NCI-H2171 treated with DMSO at 0.1 percent for 48 hours (cell line): ENCODE results near the gene PPARGC1A.

ENCODE experiments used
- DNase-seq: peaks from one replicate; lab custom pipeline; 2025; lab: John Stamatoyannopoulos, UW

The PPARGC1A gene, protein sequence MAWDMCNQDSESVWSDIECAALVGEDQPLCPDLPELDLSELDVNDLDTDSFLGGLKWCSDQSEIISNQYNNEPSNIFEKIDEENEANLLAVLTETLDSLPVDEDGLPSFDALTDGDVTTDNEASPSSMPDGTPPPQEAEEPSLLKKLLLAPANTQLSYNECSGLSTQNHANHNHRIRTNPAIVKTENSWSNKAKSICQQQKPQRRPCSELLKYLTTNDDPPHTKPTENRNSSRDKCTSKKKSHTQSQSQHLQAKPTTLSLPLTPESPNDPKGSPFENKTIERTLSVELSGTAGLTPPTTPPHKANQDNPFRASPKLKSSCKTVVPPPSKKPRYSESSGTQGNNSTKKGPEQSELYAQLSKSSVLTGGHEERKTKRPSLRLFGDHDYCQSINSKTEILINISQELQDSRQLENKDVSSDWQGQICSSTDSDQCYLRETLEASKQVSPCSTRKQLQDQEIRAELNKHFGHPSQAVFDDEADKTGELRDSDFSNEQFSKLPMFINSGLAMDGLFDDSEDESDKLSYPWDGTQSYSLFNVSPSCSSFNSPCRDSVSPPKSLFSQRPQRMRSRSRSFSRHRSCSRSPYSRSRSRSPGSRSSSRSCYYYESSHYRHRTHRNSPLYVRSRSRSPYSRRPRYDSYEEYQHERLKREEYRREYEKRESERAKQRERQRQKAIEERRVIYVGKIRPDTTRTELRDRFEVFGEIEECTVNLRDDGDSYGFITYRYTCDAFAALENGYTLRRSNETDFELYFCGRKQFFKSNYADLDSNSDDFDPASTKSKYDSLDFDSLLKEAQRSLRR

DNA sequence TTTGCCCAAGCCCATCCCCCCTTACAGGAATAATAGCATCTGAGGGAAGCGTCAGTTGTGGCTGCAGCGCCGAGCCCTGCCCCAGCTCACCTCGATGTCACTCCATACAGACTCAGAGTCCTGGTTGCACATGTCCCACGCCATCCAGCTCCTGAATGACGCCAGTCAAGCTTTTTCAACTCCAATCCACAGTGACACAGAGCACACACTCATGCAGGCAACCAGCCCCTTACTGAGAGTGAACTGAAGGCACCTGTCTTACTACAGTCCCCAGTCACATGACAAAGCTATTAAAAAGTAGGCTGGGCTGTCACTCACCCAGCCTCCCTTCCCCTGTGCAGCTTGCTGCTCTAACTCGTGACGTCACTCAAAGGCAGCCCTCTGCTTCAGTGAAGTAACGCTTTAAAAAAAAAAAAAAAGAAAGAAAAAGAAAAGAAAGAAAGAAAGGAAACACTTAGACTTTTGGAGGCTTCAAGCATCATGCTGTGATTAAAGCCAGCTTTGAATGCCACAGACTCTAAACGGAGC, at the start of gene PPARGC1A:
PPARGC1A (minus strand) TSS at position 234 of the 528 bp plus-strand sequence; CDS start at position 144, 90 bp downstream.
- peak; percentile 0 for DNase-seq

DNA sequence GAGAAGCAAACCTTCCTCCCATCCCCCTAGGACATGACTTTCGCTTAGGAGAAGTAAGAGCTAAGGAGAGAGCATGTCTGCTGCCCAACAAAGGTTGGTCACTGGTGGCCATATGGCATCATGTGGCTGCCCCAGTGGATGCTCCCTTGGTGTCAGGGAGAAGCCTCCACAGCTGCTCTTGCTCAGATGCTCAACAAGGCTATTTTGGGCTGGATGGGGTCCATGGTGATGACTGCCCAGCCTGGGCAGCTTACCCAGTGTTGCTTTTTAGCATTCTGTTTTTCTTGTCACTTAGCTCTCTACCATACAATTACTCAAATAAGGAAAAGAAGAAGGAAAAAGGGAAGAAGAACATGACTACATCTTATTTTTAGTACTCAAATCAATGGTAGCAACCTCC, 48.9 kb upstream of the PPARGC1A start:
- DNase-seq = no peak

DNA sequence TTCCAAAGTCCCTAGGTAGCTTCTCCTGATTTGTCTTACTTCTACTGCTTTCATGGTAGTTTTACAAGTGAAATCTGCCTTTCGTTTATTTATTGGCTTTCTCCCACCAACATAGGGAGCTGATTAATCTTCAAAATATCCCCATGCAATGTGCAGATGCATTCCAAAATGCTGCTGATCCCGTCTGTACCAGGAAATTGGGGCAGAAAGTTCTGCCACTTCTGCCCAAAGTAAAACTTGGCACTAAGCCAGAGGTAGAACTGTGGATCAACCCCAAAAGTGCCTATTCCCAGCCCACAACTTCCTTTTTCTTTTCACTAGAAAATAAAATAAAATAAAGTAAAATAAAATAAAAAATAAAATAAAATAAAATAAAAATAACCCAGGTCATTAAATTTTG, 47.3 kb upstream of the PPARGC1A start:
- no peak for DNase-seq

DNA sequence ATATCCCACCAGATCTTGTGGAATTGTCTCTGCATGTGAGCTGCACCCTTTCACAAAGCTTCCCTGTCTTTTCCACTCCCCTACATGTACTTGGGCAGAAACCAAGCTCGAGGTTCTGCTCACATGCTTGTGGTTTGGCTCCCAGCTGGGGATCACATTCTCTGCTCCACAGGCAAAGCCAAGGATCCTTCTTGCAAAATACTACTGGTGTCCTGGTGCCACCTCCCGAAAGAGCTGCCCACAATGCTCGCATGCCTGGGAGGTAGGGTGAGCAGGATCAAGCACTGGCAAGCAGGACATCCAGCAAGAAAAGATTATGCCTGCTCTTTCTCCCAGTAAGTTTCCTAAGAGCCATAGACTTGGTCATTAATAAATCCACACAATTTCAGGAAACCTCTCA, 45.1 kb upstream of the PPARGC1A start:
- DNase-seq = no peak

DNA sequence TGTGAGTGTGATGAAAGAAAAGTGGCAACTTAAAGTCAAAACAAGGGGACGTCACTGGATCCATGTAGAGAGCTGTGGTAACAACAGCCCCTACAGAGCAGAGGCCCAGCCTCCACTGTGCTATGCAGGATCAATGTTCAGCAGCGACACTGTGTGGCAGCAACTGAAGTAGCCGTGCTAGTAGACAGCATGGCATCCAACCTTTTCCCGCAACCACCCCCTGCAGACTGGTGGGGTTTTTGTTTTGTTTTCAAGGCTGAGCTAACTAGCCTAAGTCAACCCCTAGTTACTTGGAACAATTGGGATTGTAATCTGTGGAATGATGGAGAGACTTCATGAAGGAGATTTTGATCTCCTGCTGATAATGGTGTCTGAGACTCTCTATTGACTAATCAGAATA, 44.4 kb upstream of the PPARGC1A start:
- no peak for DNase-seq

DNA sequence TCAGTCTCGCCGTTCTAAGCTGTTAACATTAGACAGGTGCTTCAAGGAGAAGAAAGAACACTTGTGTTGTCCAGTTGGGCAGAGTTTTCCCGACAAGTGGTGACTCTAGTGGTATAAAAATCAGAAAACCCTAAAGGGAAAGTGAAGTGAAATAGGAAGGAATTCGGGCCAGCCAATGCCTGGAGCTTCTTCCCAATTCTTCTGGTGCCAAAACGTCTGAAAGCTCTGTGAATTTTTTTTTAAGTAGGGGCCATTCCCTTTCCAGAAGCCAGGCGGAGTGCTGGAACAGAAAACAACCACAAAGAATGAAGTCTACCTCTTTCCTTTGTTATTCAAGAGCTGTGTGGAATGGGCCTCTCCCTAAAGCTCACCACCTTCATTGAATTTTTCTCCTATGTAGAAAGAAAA, 43.1 kb upstream of the PPARGC1A start:
- no peak for DNase-seq

DNA sequence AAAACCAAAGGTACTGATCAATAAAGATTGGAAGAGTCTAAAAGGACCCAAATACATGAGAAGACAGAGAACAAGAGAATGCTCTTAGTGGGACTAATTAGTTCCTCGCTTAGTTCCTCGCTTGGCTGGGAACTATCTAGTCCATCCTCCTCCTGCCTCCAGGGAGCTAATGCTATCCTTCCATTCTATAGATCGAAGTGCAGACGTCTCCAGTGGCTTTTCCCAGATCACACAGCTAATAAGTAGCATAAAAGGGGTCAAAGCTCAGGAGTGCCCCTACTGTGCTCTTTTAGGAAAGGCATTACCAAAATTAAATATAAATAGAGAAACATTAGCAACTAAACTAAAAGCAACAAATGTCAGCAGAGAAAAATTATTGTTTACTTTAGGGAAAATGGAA, 42.3 kb upstream of the PPARGC1A start:
- no peak for DNase-seq

DNA sequence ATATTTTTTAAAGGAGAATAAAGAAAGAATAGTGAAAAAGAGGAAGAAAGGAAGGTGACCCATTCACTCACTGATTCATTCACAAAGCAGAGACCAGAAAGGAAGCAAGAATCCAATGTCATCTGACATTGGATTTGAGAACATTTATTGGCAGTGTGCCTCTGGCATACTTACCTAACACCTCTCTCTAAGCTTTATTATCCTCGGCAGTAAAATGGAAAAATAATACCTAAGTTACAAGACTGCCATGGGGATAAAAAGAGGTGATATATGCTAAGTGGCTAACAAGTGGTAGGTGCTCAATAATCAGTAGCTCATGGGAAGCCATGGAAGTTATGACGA, 41.6 kb upstream of the PPARGC1A start:
- DNase-seq = no peak

DNA sequence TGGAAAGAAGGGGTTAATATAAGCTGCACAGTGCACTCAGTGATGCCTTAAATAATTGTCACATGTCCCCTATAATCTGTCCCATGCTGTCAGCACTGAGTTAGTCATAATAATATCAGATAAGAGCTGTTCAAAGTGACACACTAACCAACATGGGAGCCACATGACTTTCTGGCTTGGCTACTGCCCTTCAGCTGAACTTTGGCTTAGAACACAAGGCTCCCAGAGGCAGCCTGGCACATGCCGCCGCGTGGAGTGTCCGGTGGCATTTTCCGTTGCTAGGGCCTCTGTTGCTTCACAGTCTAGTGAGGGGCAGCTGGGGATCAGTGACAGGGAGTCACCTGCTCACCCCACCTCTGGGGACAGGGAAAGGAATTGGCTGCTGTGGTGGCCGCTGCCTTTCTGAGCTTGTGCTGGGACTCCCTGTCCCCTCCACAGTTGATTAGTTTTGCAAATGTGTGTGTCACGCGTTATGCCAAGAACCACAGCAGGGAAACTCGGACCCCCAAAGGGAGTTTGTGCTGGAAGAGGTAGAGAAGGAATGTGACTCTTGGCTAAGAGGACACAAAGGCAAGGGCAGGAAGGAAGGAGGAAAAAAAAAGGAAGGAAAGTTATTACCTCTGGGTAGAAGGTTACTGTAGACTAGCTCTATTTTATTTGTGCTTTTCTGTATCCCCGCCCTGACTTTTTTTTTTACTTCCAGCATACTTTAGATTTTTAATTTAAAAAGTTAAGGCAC, 41.1 kb upstream of the PPARGC1A start:
- DNase-seq = no peak

DNA sequence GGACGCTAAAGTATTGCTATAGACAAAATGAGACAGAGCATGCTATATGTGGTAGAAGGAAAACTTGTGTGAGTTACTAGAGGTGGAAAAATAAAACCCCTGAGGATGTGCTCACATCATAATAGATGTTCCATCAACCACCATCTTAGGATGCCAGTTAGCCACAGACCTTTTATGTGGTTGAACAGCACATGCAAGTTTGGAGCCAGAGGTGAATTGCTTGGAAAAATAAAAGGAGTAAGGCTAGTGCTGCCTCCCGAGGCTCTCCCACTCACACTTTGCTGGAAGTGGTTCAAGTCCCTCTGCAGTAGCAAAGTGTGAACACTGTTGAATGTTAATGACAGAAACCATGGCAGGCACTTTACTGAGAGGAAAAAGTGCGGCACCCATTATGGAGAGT, 39.4 kb upstream of the PPARGC1A start:
- DNase-seq = no peak

DNA sequence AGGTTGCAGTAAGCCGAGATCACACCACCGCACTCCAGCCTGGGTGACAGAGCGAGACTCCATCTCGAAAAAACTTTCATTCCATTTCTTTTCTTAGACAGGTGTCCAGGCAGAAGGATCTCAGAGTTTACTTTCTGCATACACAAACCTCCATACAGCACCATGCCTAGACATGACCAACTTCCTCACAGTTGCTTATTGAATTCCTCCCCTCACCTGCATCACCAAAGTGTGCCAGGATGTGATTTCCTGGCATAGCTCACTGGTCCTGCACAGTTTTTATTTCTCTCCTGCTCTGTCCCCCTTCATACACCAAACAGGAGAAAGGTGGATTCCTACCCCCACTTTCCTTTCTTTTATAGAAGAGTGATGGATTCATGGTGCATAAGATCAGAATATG, 34.7 kb upstream of the PPARGC1A start:
- no peak for DNase-seq

DNA sequence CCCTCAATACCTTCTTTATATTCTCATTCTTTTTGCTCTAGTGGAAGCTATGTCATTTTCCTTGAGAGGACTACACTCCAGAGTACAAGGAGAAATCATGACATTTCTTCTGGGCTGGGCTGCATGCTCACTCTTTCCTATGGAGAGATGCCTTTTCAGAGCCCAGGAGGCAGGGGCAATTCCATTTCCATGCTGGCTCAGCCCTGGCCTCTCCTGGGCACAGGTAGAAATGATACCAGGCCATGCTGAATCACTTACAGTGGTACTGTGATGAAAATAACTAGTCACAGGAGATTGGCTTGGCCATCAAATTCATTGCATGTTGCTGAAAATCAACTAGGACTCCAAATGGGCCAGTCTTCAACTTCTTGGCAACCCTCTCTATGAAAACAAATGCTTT, 34.0 kb upstream of the PPARGC1A start:
- DNase-seq = no peak

DNA sequence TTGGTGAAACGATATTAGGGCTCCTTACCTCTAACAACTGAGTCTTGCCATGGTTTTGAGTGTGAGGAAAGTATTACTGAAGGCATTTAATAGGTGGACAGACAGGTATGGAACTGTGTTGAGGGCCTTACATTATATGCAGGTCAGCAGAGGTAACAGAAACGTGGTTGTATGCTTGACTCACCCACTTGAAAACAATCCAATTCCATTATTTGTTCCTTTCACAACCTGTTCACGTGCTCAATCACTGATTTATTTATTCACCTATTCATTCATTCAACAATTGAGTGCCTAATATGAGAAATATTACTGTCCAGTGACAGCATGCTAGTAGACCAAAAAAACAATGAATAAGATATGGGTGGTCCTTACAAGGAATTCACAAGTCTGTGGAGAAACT, 33.3 kb upstream of the PPARGC1A start:
- DNase-seq = no peak

DNA sequence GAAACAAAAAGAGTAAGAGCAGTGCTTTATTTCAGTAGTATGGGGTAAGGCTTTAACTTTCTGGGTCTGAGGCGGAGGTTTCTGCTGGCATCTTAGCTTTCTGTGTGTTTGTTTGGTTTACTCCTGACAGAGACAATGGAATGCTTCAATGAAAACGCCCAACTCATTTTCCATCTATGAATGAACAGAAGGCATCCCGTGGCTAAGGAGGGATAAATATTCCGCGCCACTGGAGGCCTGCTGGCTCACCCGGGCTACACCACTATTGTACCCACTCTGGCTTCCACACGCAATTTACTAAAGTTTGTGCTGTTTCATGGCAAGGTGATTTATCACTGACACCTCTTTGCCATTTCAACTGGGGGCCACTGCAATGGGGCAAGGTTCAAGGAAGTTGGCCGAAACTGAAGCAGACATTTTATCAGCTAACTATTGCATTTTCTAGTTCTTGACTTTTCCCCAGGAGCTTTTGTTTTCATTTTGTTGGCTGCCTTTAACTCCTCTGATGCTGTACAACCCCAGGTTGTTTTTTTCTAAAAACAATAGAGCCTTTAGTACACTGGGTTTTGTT, 32.8 kb upstream of the PPARGC1A start:
- DNase-seq = no peak

DNA sequence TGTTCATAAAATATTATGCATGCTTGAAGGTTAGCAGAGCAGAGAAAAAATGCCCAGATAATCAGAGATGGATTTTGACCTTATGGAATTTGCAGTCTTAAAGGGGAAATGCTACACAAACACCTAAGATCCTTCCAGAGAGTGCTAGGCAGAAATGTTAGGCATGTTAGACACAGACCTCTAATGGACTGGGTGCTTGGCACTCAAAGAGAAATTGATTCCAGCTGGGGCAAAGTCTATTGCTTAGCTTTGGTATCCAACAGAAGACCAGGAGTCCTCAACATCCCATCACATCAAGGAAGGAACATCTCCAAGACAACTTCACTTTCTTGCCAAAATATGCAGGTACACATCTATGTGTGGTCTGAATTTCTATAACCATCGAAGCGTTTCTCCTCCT, 32.2 kb upstream of the PPARGC1A start:
- no peak for DNase-seq

DNA sequence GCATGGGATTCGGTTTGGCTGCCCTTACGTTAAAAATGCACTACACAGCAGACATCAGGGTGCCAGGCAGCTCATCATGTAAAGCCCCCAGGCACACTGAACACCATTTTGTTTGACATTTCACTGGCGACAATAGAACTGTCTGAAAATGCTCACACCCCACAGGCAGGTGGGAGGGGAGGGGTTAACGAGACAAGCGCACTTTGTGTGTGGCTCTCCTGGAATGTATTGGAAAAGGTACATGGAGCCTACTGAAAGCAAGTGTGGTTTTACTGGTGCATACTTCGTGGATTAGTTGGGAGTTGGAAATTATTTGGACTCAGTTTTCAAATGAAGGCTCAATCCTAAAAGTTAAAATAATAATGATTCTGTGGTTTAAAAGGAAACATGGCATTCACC, 31.6 kb upstream of the PPARGC1A start:
- DNase-seq = no peak

DNA sequence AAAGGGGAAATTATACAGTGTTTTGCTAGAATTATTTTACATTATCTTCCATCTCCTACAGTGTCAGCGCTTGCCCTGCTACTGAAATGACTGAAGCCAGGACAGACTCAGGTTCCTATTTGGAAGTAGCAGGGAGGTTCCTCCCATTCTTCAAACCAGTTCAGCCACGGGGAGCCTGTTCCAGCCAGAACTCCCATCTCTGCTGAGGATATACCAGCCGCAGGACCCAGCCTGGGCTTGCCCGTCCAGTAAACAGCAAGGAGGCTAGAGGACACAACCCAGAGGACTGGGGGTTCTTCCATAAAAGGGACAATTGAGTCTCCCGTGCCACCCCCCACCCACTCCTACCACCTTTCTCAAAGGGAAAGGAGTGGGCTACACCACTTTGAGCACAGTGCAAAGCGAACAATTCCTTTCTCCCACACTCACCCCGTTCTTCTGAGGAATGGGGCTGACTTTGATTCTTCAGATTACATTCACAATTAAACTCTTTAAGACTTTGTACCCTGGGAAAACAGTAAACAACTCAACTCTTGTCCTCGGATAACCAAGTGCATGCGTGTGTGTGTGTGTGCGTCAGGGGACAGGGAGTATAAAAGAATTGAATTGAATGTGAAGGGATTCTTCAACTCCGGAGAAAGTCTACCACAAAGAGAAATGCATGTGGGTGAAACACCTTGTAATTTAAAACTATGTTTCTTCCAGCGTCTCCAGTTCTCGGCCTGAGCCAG, 31.0 kb upstream of the PPARGC1A start:
- DNase-seq = no peak

DNA sequence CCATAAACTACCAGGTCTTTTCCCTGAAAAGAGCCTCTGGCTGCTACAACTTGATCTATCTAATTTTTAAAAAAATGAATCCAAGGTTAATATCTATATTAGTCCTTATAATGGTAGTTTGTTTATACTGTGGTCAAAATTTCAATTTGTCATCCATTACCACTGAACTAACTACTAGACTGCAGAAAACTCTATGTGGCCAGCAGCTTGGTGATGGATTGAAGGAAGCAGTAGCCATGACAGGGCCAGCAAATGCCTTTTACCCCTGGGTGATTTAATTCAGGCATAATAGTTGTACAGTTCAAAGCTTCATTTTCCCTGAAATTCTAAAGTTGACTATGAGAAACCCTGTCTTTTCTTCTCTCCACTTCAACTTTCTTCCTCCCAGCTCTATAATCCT, 30.4 kb upstream of the PPARGC1A start:
- DNase-seq = no peak

DNA sequence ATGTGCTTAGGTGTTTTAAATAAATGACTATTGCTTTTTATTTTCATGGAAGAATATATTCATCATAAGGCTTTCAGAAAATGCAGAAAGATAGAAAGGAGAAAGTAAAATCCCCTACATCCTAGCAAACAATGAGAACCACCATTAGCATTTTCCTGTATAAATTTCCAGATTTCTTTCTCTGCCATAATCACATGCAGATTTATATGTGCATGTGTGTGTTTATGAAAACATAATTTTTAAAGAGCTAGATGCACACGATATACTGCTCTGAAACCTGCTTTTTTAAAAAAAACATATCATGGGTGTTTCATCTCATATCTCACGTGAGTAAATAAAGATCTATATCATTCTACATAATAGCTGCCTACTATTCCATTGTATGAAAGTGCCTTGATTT, 26.4 kb upstream of the PPARGC1A start:
- no peak for DNase-seq

DNA sequence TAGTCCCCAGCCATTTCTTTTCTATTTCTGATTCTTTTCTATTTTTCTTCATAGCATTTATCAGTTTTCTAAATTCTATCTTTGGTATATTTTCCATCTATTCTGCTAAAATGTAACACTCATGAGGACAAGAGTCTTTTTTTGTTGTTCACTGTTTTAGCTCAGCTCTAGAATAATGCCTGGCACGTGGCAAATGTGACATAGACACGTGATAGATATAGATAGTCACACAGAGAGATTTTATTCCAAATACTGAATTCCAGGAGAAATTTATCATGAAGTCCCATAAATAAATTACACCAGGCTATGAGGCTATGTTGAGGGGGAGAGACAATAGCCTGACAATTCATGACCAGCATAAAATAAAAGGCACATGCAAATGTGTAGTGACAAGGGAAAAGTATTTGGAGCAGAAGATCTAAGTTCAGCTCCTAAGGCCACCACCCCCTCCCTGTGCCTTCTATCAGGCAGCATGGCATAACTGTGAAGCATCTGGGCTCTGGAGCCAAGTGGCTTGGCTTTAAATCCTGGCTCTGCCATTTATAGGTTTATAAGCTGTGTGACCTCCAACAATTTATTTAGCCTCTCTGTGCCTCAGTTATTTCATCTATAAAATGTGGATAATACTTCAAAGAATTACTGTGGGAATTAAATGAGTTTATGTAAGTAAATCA, 25.7 kb upstream of the PPARGC1A start:
- no peak for DNase-seq
